ENCODE measurements around the gene MIDN.

The MIDN gene

DNA sequence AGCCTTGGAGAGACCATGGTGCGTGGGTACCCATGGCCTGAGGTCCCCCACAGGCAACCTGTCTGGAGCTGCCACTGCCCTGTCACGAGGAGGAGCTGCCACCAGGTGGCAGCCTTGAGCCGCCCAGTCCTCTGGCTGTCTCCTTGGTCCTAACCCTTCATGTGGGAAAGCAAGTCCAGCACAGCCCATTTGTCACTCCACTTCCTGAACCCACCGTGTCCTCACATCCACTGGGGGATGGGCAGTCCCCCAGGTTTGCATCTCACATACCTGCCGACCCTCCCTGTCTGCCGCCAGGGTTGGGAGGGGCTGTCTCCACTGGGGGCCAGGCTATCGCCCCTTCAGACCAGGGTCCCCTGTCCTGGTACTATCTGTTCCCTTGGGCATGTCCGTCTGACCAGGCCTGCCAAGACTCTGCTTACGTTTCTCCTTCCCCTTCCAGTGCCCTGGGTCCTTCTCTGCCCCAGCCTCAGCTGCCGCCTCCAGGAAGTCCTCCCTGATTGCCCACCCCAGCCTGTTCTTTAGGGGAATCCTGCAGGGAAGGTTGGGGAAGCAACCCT lies 31.5 kb downstream of the MIDN start:
- DNase-seq (ENCODE audit: low read depth), result peak; percentile 89
- TF ChIP-seq, protein P1, sequence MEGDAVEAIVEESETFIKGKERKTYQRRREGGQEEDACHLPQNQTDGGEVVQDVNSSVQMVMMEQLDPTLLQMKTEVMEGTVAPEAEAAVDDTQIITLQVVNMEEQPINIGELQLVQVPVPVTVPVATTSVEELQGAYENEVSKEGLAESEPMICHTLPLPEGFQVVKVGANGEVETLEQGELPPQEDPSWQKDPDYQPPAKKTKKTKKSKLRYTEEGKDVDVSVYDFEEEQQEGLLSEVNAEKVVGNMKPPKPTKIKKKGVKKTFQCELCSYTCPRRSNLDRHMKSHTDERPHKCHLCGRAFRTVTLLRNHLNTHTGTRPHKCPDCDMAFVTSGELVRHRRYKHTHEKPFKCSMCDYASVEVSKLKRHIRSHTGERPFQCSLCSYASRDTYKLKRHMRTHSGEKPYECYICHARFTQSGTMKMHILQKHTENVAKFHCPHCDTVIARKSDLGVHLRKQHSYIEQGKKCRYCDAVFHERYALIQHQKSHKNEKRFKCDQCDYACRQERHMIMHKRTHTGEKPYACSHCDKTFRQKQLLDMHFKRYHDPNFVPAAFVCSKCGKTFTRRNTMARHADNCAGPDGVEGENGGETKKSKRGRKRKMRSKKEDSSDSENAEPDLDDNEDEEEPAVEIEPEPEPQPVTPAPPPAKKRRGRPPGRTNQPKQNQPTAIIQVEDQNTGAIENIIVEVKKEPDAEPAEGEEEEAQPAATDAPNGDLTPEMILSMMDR (IDR thresholded peaks at IDR 0.05; ENCODE audit: insufficient read depth, low read depth, low read length, missing control alignments), result peak; percentile 98

DNA sequence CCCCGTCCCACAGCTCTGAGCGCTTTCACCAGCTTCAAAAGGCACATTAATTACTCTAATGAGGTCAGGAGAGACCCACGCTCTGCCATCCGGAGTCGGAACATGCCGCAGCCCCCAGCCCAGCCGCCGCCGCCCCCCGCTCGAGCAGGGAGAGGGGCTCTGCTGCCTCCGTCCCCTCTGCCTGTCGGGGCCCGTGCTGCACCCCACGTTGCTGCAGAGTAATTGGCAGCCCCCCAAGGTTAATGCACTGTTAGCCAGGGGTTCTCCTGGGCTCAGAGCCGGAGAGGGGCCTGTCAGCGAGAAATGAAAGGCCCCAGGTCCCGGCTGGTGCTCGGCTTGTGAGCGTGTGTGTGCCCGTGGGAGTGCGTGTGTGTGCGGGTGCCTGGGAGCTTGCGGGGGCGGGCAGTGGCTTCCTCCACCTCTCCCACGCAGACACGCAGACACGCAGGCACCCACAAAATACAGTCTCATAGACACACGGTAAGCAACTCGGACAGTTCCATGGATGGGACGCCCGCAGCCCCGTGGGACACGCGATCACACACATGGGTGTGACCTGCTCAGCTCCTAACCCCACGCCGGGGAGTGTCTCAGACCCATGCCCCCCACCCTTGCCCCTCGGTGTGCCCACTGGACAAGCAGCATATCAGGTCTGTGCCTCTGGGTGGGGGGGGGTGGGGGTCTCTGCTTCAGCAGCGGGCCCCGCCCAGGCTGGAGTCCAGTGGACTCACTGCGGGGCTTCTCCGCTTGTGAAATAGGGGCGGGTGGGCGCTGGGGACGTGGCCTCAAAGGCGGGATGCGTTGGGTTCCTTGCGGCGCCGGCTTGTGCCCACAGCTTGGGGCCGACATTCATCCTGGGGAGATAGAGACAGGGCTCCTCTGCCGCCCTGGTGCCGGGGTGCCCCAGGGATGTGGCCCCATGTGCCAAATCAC lies 32.5 kb downstream of the MIDN start:
- no peak for DNase-seq (ENCODE audit: low read depth)
- H3K4me3 ChIP-seq (ENCODE audit: low read depth, low read length), result no peak overlapping the region
- TF ChIP-seq, protein P1 (IDR thresholded peaks at IDR 0.05; ENCODE audit: insufficient read depth, low read depth, low read length, missing control alignments), result no peak

More for the DNA sequence above, 31.5 kb downstream of the MIDN start:
- H3K4me3 ChIP-seq (ENCODE audit: low read depth, low read length), result no peak overlapping the region

DNA sequence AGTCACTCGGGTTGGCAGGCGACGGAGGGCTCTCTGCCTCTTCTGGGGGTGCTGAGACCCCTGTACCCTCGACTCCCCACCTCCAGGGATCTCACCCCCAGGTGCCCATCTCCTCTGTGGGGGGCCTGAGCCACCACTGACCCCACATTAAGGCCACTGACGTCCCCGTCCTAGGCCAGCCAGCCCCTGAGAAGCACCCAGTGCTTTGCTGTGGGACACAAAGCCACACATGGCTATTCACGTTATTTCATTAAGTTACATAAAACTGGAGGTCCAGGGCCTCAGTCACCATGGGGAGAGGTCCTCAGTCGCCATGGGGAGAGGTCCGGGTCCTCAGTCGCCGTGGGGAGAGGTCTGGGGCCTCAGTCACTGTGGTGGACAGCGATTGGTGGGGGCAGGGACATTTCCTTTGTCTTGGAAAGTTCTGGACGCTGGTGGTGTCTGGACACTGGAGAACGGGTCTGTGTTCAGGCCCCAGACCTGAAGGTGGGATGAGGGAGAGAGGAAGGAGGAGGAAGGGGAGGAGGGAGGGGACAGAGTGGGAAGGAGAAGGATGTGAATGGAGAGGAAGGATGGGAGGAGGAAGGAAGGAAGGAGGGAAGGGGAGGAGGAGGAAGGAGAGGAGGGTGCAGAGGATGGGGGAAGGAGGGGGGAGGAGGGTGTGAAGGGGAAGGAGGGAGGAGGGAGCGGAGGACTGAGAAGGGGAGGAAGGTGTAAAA lies 33.3 kb downstream of the MIDN start:
- TF ChIP-seq, protein P1 (IDR thresholded peaks at IDR 0.05; ENCODE audit: insufficient read depth, low read depth, low read length, missing control alignments), result no peak
- no peak for DNase-seq (ENCODE audit: low read depth)
- H3K4me3 ChIP-seq (ENCODE audit: low read depth, low read length), result no peak overlapping the region

DNA sequence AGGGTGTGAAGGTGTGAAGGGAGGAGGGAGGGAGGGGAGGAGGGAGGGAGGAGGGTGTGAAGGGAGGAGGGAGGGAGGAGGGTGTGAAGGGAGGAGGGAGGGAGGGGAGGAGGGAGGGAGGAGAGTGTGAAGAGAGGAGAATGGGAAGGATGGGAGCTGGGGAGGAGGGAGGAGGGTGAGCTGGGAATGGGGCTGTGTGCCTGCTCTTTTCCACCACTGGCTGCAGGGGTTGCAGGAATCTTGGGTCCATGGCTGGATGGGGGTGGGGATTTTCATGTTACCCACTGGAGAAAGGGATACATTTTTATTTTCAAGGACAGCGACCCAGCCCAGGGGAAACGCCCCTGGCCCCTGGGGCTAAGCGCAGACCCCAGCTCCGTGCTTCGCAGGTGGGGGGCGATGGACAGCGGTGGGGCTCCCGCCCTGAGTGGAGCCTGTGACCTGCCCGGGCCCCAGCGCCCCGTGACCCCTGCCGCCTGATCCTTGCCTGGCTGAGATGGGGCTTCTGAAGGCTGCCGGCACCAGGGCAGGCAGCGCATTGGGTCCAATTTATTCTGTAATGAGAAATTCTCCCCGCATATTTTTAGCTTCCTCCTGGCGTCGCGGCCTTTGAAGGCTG lies 34.3 kb downstream of the MIDN start:
- TF ChIP-seq, protein P1 (IDR thresholded peaks at IDR 0.05; ENCODE audit: insufficient read depth, low read depth, low read length, missing control alignments), result no peak
- H3K4me3 ChIP-seq (ENCODE audit: low read depth, low read length), result no peak overlapping the region
- no peak for DNase-seq (ENCODE audit: low read depth)

DNA sequence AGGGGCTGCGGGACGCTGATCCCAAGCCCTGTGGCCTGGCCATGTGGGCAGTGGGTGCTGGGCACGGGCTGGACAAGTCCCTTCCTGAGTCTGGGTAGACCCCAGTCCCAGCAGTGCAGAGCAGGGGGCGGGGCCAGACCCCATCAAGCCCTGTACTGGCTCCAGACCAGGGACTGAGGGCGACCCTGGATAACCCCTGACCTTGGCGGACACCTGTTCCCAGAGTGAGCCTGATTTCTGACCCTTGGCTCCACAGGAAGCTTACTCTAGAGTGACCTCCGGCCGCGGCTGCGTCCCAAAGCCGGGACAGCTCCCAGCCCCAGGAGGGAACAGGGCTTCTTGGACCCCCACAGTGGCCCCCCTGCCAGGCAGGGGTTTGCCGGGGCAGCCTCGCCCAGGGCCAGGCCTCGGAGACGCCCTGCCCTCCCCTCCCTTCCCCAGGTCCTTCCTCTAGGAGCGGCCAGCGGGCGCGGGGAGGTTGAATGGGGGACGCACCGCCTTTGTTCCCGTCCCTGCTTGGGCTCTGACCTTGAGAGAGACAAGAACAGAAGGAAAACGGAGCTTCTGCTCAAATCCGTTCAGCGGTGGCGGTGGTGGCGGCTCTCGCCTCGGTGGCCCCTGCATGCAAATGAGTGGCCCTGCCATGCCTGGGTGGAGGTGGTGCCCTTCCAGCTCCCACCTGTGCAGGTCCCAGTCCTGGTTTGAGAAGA lies 35.0 kb downstream of the MIDN start:
- no peak overlapping the region for H3K4me3 ChIP-seq (ENCODE audit: low read depth, low read length)
- TF ChIP-seq, protein P1 (IDR thresholded peaks at IDR 0.05; ENCODE audit: insufficient read depth, low read depth, low read length, missing control alignments), result no peak
- no peak for DNase-seq (ENCODE audit: low read depth)

DNA sequence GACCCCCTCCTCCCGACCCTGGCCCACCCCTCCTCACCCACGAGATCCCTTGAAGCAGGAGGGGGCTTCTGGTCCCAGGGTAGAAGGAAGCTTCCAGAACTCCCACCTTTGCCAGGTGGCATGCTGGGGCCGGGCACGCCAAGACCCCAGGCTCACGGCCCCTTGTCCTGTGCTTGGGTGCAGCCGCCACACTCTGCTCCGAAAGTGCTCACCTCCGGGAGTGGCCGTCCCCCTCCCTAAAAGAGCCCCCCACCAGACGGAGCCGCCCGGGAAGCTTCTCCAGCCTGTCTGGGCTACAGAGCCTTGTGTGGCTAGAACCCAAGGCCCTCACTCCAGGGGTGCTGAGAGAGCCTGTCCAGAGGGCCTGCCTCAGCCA lies 35.5 kb downstream of the MIDN start:
- TF ChIP-seq, protein P1 (IDR thresholded peaks at IDR 0.05; ENCODE audit: insufficient read depth, low read depth, low read length, missing control alignments), result no peak
- H3K4me3 ChIP-seq (ENCODE audit: low read depth, low read length), result no peak overlapping the region
- no peak for DNase-seq (ENCODE audit: low read depth)

Measured in GM12865 (cell line).